Upper lobe of right lung (tissue), 1 donor: ENCODE measurements around the gene CYP4V2. TPM values are rescaled to one million over a fixed set of nuclear protein-coding genes. Genes with fewer than 3 reads are reported as not detected.

Experiments used
- ATAC-seq: fragments of 200-7000 bp; cut with Tn5 transposase; one replicate; pipeline ENCODE4 v1.9.1; 2020; ENCODE audit warnings: mild to moderate bottlenecking, moderate library complexity
- DNase-seq: peaks from one replicate; pipeline ENCODE4 v3.0.0-alpha.2; 2020
- H3K27ac ChIP-seq: fragments of 200-600 bp; one replicate; pipeline ENCODE4 v1.8.0; 2022
- H3K27me3 ChIP-seq: fragments of 200-600 bp; one replicate; pipeline ENCODE4 v1.8.0; 2022; ENCODE audit warnings: mild to moderate bottlenecking
- H3K36me3 ChIP-seq: fragments of 200-600 bp; one replicate; pipeline ENCODE4 v1.8.0; 2022
- H3K4me1 ChIP-seq: fragments of 200-600 bp; one replicate; pipeline ENCODE4 v1.8.0; 2022
- H3K4me3 ChIP-seq: fragments of 200-600 bp; one replicate; pipeline ENCODE4 v1.8.0; 2022; ENCODE audit warnings: mild to moderate bottlenecking
- H3K9me3 ChIP-seq: fragments of 200-600 bp; one replicate; pipeline ENCODE4 v1.8.0; 2022
- CTCF ChIP-seq: fragments of 200-600 bp; IDR thresholded peaks from one replicate; pipeline ENCODE4 v1.8.0; 2022; ENCODE audit warnings: antibody characterized with exemption
- intact Hi-C: fragments of 100-400 bp; cut with DNase I; formaldehyde crosslinking; loops from one replicate; pipeline ENCODE4 v1.11.0; 2022
- total RNA-seq: library from RNA; stranded (reverse); fragmentation: NEBNext Ultra II Directional; extraction: Animal tissue kit (Norgen Biotek cat#: 25700); gene quantifications from one replicate; pipeline ENCODE4 v1.2.1, GENCODE V29; 2021
- donor health status: DM: no; HTN: yes; CAD: no; lungs with severe emphysema.

Gene CYP4V2
- total RNA-seq, 1 donor from 2014 or later: 35.4 TPM

- intact Hi-C loops: no loop called here
- H3K36me3 ChIP-seq: no peaks in the 10 kb centered on the region
- no peak for DNase-seq
These were observed 21.9 kb upstream of the CYP4V2 start for GRCh38 chr4:186169333-186169944.

GRCh38 chr4:186169945-186170802, 21.2 kb upstream of the CYP4V2 start:
- peak; percentile 36 for ATAC-seq
- Histone ChIP-seq H3K9me3 (no peaks in the 10 kb centered on the region), H3K36me3 (no peaks in the 10 kb centered on the region), H3K27ac (no peak overlapping the region), H3K4me1 (no peaks in the 10 kb centered on the region), H3K27me3 (no peaks in the 10 kb centered on the region), H3K4me3 (no peak overlapping the region)
- no peak for TF ChIP-seq CTCF
- DNase-seq: no peak
- intact Hi-C loops: no loop called here

More at GRCh38 chr4:186169333-186169944, 21.9 kb upstream of the CYP4V2 start:
- Histone ChIP-seq H3K9me3 (no peaks in the 10 kb centered on the region), H3K4me3 (no peak overlapping the region), H3K4me1 (no peaks in the 10 kb centered on the region), H3K27me3 (no peaks in the 10 kb centered on the region), H3K27ac (no peak overlapping the region)
- no peak for ATAC-seq
- no peak for TF ChIP-seq CTCF

- ATAC-seq (no peak), DNase-seq (no peak)
- no peaks in the 10 kb centered on the region for H3K36me3 ChIP-seq
- no peaks in the 10 kb centered on the region for H3K27me3 ChIP-seq
- TF ChIP-seq CTCF: no peak
- no peaks in the 10 kb centered on the region for H3K4me1 ChIP-seq
- H3K4me3 ChIP-seq: no peak overlapping the region
- no peaks in the 10 kb centered on the region for H3K9me3 ChIP-seq
- intact Hi-C loops: no loop called here
- H3K27ac ChIP-seq: no peak overlapping the region
These were observed 20.4 kb upstream of the CYP4V2 start for GRCh38 chr4:186170966-186171365.

GRCh38 chr4:186172546-186172945, 18.8 kb upstream of the CYP4V2 start:
- no peak overlapping the region for H3K4me3 ChIP-seq
- intact Hi-C loops: no loop called here
- no peak for ATAC-seq

GRCh38 chr4:186188107-186188506, 3.3 kb upstream of the CYP4V2 start:
- Histone ChIP-seq H3K27me3 (no peaks in the 10 kb centered on the region), H3K4me3 (no peak overlapping the region), H3K9me3 (no peaks in the 10 kb centered on the region), H3K27ac (no peak overlapping the region), H3K4me1 (peaks cover 16% of the 10 kb centered on the region), H3K36me3 (no peaks in the 10 kb centered on the region)
- intact Hi-C loops: no loop called here
- ATAC-seq (no peak), DNase-seq (no peak)
- no peak for TF ChIP-seq CTCF

More at GRCh38 chr4:186172546-186172945, 18.8 kb upstream of the CYP4V2 start:
- Histone ChIP-seq H3K27me3 (no peaks in the 10 kb centered on the region), H3K36me3 (no peaks in the 10 kb centered on the region), H3K4me1 (no peaks in the 10 kb centered on the region), H3K9me3 (no peaks in the 10 kb centered on the region), H3K27ac (no peak overlapping the region)
- DNase-seq: no peak
- TF ChIP-seq CTCF: no peak
